Endometrial microvascular endothelial cells (primary cell): ENCODE measurements around the gene POFUT2. TPM values are rescaled to one million over a fixed set of nuclear protein-coding genes. Genes with fewer than 3 reads are reported as not detected.

Experiments
- in situ Hi-C: cut with HindIII; loops from 2 replicates; pipeline ENCODE4 v1.10.0; 2017; ENCODE audit warnings: low sequenced_read_pairs, low pct_unique_long_range_greater_than_20kb; ENCODE audit errors: inconsistent ontology term
- total RNA-seq: library from RNA; depleted of rRNA; stranded (reverse); fragments of >200 nt; gene quantifications from one replicate; pipeline ENCODE4 v1.2.3, GENCODE V29; 2015; ENCODE audit errors: inconsistent ontology term

POFUT2 gene
- total RNA-seq, 1 donor from 2014 or later = 25.5 TPM

DNA sequence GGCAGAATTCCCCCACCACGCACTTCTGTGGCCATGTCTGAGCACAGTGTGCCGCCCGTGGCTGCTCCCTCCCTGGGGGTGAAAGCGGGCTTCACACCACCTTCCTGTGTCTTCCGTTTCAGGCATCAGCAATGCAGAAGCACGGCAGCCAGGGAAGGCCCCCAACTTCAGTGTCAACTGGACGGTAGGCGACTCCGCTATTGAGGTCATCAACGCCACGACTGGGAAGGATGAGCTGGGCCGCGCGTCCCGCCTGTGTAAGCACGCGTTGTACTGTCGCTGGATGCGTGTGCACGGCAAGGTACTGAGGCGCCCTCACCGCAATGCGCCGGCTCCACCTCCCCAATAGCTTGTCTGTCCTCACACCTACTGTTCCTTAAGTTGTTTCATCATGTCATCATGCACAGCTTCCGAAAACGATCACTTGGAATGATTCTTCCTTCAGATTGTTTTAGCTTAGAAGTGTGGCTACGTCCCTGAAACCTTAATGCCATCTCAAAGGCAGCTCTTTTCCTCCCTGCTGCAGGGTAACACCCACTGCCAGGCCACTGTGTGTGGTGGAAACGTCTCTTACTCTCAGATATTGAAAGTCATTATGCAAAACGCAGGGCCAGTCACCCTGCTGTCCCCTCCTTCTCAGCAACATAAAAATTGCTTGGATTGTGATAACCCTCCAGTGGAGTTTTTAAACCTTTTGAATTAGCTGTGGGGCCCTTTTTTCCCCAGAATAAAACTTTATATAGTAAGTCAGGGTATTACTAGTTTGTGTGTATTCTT, 66.8 kb downstream of the POFUT2 start:
- in situ Hi-C loops = no loop called here

DNA sequence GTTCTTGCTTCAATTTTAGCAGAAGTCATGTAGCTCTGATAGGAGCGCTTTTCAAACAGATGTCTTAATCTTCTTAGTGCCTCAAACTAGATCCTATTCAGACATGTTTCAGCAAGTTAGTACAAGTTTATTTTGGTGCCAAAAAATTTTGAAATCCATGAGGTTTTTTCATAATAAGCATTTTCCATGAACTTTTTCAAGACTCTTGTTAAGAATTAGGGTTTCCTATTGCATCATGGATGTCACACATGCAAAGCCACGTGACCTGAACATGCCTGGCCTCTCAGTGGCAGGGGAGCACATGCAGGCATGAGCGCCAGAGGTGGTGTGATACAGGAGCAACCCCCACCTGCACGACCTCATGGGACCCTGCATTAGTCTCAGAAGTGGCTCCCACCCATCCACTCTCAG, 67.6 kb downstream of the POFUT2 start:
- in situ Hi-C loops = no loop called here

DNA sequence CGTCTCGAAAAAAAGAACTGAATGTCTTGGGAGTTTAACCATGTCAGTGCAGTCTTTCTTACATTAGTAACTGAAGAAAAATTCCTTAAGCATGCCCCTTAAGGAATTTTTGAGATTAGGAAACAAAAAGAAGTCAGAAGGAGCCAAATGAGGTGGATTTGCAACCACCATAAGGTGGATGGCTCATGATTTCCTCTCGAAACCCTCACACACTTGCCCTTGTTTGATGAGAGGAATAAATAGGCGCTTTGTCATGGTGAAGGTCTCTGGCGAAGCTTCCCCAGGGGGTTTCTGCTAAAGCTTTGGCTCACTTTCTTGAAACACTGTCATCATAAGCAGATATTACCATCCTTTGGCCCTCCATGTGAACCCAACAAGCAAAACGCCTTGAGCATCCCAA, 68.2 kb downstream of the POFUT2 start:
- in situ Hi-C loops = no loop called here

DNA sequence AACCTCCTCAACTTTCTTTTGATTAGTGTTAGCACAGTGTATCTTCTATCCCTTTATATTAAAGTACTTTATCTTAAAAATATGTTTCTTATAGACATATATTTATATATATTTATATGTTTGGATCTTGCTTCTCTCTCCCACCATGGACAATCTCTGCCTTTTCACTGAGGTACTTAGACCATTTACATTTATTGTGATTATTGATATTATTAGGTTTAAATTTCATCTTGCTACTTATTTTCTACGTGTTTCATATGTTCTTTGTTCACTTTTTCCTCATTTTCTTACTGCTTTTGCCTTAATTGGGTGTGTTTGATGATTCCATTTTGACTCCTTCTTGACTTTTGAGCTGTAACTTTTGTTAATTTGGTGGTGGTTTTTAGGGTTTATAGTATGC, 70.7 kb downstream of the POFUT2 start:
- in situ Hi-C loops = no loop called here

DNA sequence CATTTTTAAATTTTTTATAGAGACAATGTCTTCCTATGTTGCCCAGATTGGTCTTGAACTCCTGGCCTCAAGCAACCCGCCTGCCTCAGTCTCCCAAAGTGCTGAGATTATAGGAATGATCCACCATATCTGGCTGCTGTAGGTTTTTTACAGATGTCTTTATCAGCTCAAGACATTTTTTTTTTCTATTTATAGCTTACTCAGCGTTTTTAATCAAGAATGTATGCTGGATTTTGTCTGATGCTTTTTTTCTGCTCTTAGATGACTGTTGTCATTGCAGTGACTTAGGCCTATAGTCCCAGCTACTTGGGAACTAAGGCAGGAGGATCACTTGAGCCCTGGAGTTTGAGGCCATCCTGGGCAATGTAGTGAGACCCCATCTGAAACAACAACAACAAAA, 72.5 kb downstream of the POFUT2 start:
- in situ Hi-C loops = no loop called here

Other genes with a start within 250 kb of the POFUT2 start
- gene ADARB1, start 213.3 kb downstream of the POFUT2 start, total RNA-seq = 21.0 TPM
- 261 TPM for gene COL18A1, start 117.3 kb upstream of the POFUT2 start, total RNA-seq